HepG2 (cell line): Measurements from ENCODE around the gene OR2V2. TPM values are rescaled to one million over a fixed set of nuclear protein-coding genes. Genes with fewer than 3 reads are reported as not detected.

Experiments
- GLI4 ChIP-seq: sonication (generic); formaldehyde crosslinking; IDR thresholded peaks from 2 replicates; pipeline ENCODE4 v1.5.1; 2020; ENCODE audit warnings: missing genetic modification reagents, mild to moderate bottlenecking, moderate library complexity, borderline replicate concordance
- MEF2D ChIP-seq: sonication (generic); formaldehyde crosslinking; IDR thresholded peaks from 2 replicates; pipeline ENCODE4 v1.5.1; 2020; ENCODE audit warnings: mild to moderate bottlenecking, missing genetic modification reagents
- NCOA2 ChIP-seq: sonication (generic); formaldehyde crosslinking; IDR thresholded peaks from 2 replicates; pipeline ENCODE4 v1.8.0; 2022; ENCODE audit warnings: inconsistent platforms
- POLR2AphosphoS2 ChIP-seq: IDR thresholded peaks from 2 replicates; pipeline ENCODE4 v1.6.1; 2011; ENCODE audit warnings: low read depth, low read length, improper control_type of control experiment
- RBM39 ChIP-seq: fragments of 200-400 bp; formaldehyde crosslinking; IDR thresholded peaks from one replicate; pipeline ENCODE4 v1.6.1; 2018; ENCODE audit warnings: antibody characterized with exemption, mild to moderate bottlenecking, low read depth, low read length; ENCODE audit not compliant: poor library complexity, severe bottlenecking
- RORA ChIP-seq: sonication (generic); formaldehyde crosslinking; IDR thresholded peaks from 2 replicates; pipeline ENCODE4 v1.5.0; 2020; ENCODE audit warnings: mild to moderate bottlenecking, missing genetic modification reagents, moderate library complexity
- SMAD3 ChIP-seq: sonication (generic); formaldehyde crosslinking; IDR thresholded peaks from 2 replicates; pipeline ENCODE4 v1.4.0; 2020; ENCODE audit warnings: missing genetic modification reagents
- SNAI1 ChIP-seq: sonication (generic); formaldehyde crosslinking; IDR thresholded peaks from 2 replicates; pipeline ENCODE4 v1.5.0; 2020; ENCODE audit warnings: mild to moderate bottlenecking, missing genetic modification reagents, borderline replicate concordance
- SRY ChIP-seq: sonication (generic); formaldehyde crosslinking; IDR thresholded peaks from 2 replicates; pipeline ENCODE4 v1.8.0; 2022; ENCODE audit warnings: mild to moderate bottlenecking, missing genetic modification reagents
- ZNF530 ChIP-seq: sonication (generic); formaldehyde crosslinking; IDR thresholded peaks from 2 replicates; pipeline ENCODE4 v1.5.0; 2020; ENCODE audit warnings: low read depth, mild to moderate bottlenecking, missing genetic modification reagents
- ZNF557 ChIP-seq: sonication (generic); formaldehyde crosslinking; IDR thresholded peaks from 2 replicates; pipeline ENCODE4 v1.4.0; 2020; ENCODE audit warnings: missing genetic modification reagents
- polyA plus RNA-seq, 8 experiments: library from polyadenylated mRNA; depleted of rRNA in 3 of 8; stranded (reverse) in 7 of 8; unstranded in 1 of 8; fragments of >200 nt; fragmentation: Illumina TruSeq in 4 of 8; extraction: Trizol in 4 of 8; gene quantifications; 2 replicates each; pipeline versions ENCODE4 v1.2.1 to v1.2.3, GENCODE V29; 2011 to 2016; ENCODE audit warnings: low read depth in 4 of 8, missing spikeins in 1 of 8, mixed read lengths in 1 of 8; ENCODE audit not compliant: insufficient read depth in 1 of 8
- total RNA-seq, 5 experiments: library from RNA; depleted of rRNA; stranded (reverse); fragments of >200 nt; fragmentation: Illumina TruSeq; extraction: Trizol; gene quantifications; 2 replicates each; pipeline ENCODE4 v1.2.3, GENCODE V29; 2016; ENCODE audit warnings: low read depth in 1 of 5
- TF ChIP-seq, protein P1 (sequence below): sonication (generic); formaldehyde crosslinking; IDR thresholded peaks from 2 replicates; pipeline ENCODE4 v1.8.0; 2022; ENCODE audit warnings: mild to moderate bottlenecking, missing genetic modification reagents; ENCODE audit not compliant: insufficient replicate concordance
- TF ChIP-seq, protein P2 (sequence below): sonication (generic); formaldehyde crosslinking; IDR thresholded peaks from 2 replicates; pipeline ENCODE4 v1.4.0; 2020; ENCODE audit warnings: mild to moderate bottlenecking, missing genetic modification reagents, borderline replicate concordance
- TF ChIP-seq, protein P3 (sequence below): IDR thresholded peaks from 2 replicates; pipeline ENCODE4 v1.6.1; 2016; ENCODE audit warnings: missing biosample characterization, missing genetic modification reagents, low read depth
- TF ChIP-seq, protein P4 (sequence below): sonication (generic); formaldehyde crosslinking; IDR thresholded peaks from 2 replicates; pipeline ENCODE4 v1.5.1; 2020; ENCODE audit warnings: mild to moderate bottlenecking, moderate library complexity, missing genetic modification reagents
- TF ChIP-seq, protein P5 (sequence below): sonication (generic); formaldehyde crosslinking; IDR thresholded peaks from 2 replicates; pipeline ENCODE4 v1.8.1; 2023; ENCODE audit warnings: mild to moderate bottlenecking, inconsistent platforms, moderate library complexity, missing genetic modification reagents, borderline replicate concordance

Gene OR2V2
- total and polyA plus RNA-seq, 2 of the 13 experiments (the other 11 are each of a cell fraction or from before 2014, with no cell fraction given): not detected

DNA sequence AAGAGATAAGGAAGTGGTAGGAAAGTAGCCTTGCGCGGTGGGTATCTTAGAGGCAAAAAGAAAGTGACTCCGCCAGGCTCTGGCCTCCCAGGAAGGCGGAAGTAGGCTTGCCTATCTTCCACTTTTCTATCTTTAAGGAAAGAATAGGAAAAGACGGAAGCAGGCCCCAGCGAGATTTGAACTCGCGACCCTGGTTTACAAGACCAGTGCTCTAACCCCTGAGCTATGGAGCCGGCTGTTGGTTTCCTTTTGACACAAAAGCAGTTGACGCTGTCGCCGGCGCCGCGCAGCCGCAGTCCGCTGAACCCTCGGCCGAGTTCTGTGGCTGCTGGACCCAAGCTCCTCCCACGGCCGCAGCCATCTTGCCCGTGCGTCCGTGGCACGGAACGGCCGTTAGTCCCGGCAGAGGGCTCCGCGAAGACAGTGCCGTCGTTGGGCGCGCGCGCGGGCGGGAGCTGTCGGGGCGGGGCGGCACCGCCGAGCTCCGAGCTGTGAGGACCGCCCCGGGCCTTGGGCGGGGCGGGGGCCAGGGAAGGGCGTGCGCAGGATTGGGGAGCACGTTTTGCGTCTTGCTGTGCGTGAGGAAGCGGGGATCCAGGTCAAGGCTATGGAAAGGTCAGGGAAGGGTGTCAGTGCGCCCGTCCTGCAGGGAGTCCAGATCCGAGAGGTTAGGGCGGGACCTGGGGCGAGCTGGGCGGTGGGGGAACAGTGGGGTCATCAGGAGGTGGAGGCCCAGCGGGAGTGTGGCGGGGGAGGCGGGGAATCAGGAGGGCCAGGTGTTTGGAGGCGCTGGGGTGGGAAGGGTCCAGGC, 44.3 kb downstream of the OR2V2 start (continued):
- TF ChIP-seq SMAD3 (CRISPR knock-in tag) (peak; percentile 74; the same call in 1 of the 2 replicates), MEF2D (CRISPR knock-in tag) (peak; percentile 82; the same call in 1 of the 2 replicates), ZNF557 (CRISPR knock-in tag) (0 out of 2 replicates have a peak, but pooled peaks have one; percentile 45), RORA (CRISPR knock-in tag) (no peak), NCOA2 (CRISPR knock-in tag) (0 out of 2 replicates have a peak, but pooled peaks have one; percentile 13), SRY (no peak; the same call in 1 of the 2 replicates), ZNF530 (no peak), SNAI1 (CRISPR knock-in tag) (no peak; the same call in 1 of the 2 replicates), POLR2AphosphoS2 (no peak), GLI4 (CRISPR knock-in tag) (peak; percentile 66; the same call in 1 of the 2 replicates), RBM39 (peak; percentile 87)
- TF ChIP-seq, protein P1, sequence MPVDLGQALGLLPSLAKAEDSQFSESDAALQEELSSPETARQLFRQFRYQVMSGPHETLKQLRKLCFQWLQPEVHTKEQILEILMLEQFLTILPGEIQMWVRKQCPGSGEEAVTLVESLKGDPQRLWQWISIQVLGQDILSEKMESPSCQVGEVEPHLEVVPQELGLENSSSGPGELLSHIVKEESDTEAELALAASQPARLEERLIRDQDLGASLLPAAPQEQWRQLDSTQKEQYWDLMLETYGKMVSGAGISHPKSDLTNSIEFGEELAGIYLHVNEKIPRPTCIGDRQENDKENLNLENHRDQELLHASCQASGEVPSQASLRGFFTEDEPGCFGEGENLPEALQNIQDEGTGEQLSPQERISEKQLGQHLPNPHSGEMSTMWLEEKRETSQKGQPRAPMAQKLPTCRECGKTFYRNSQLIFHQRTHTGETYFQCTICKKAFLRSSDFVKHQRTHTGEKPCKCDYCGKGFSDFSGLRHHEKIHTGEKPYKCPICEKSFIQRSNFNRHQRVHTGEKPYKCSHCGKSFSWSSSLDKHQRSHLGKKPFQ (CRISPR knock-in tag): no peak
- TF ChIP-seq, protein P2, sequence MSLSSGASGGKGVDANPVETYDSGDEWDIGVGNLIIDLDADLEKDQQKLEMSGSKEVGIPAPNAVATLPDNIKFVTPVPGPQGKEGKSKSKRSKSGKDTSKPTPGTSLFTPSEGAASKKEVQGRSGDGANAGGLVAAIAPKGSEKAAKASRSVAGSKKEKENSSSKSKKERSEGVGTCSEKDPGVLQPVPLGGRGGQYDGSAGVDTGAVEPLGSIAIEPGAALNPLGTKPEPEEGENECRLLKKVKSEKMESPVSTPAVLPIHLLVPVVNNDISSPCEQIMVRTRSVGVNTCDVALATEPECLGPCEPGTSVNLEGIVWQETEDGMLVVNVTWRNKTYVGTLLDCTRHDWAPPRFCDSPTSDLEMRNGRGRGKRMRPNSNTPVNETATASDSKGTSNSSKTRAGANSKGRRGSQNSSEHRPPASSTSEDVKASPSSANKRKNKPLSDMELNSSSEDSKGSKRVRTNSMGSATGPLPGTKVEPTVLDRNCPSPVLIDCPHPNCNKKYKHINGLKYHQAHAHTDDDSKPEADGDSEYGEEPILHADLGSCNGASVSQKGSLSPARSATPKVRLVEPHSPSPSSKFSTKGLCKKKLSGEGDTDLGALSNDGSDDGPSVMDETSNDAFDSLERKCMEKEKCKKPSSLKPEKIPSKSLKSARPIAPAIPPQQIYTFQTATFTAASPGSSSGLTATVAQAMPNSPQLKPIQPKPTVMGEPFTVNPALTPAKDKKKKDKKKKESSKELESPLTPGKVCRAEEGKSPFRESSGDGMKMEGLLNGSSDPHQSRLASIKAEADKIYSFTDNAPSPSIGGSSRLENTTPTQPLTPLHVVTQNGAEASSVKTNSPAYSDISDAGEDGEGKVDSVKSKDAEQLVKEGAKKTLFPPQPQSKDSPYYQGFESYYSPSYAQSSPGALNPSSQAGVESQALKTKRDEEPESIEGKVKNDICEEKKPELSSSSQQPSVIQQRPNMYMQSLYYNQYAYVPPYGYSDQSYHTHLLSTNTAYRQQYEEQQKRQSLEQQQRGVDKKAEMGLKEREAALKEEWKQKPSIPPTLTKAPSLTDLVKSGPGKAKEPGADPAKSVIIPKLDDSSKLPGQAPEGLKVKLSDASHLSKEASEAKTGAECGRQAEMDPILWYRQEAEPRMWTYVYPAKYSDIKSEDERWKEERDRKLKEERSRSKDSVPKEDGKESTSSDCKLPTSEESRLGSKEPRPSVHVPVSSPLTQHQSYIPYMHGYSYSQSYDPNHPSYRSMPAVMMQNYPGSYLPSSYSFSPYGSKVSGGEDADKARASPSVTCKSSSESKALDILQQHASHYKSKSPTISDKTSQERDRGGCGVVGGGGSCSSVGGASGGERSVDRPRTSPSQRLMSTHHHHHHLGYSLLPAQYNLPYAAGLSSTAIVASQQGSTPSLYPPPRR (CRISPR knock-in tag): peak; percentile 37; the same call in 1 of the 2 replicates
- TF ChIP-seq, protein P3, sequence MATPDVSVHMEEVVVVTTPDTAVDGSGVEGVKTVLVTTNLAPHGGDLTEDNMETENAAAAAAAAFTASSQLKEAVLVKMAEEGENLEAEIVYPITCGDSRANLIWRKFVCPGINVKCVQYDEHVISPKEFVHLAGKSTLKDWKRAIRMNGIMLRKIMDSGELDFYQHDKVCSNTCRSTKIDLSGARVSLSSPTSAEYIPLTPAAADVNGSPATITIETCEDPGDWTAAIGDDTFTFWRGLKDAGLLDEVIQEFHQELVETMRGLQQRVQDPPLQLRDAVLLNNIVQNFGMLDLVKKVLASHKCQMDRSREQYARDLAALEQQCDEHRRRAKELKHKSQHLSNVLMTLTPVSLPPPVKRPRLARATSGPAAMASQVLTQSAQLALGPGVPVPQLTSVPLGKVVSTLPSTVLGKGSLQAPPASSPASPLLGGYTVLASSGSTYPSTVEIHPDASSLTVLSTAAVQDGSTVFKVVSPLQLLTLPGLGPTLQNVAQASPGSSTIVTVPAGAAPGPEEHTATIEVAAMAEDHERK (CRISPR knock-in tag): peak; percentile 54; the same call in 1 of the 2 replicates
- TF ChIP-seq, protein P4, sequence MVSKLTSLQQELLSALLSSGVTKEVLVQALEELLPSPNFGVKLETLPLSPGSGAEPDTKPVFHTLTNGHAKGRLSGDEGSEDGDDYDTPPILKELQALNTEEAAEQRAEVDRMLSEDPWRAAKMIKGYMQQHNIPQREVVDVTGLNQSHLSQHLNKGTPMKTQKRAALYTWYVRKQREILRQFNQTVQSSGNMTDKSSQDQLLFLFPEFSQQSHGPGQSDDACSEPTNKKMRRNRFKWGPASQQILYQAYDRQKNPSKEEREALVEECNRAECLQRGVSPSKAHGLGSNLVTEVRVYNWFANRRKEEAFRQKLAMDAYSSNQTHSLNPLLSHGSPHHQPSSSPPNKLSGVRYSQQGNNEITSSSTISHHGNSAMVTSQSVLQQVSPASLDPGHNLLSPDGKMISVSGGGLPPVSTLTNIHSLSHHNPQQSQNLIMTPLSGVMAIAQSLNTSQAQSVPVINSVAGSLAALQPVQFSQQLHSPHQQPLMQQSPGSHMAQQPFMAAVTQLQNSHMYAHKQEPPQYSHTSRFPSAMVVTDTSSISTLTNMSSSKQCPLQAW (CRISPR knock-in tag): peak; percentile 29; the same call in 1 of the 2 replicates
- TF ChIP-seq, protein P5, sequence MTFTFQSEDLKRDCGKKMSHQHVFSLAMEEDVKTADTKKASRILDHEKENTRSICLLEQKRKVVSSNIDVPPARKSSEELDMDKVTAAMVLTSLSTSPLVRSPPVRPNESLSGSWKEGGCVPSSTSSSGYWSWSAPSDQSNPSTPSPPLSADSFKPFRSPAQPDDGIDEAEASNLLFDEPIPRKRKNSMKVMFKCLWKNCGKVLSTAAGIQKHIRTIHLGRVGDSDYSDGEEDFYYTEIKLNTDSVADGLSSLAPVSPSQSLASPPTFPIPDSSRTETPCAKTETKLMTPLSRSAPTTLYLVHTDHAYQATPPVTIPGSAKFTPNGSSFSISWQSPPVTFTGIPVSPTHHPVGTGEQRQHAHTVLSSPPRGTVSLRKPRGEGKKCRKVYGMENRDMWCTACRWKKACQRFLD (CRISPR knock-in tag): no peak
